Measurements from ENCODE around the gene BANF2.

- TF ChIP-seq CTCF (IDR thresholded peaks at IDR 0.05; ENCODE audit: low read depth, low read length) (no peak), MAX (IDR thresholded peaks at IDR 0.05; ENCODE audit: low read depth, low read length) (no peak), POLR2A (IDR thresholded peaks at IDR 0.05; ENCODE audit: extremely low read depth, insufficient read length) (no peak), MYC (IDR thresholded peaks at IDR 0.05; ENCODE audit: low read depth, low read length) (no peak)
Measured at GRCh38 chr20:17775600-17775999, 75.8 kb downstream of the BANF2 start.
